GM12878 (cell line): ENCODE results near the gene AFMID. TPM values are rescaled to one million over a fixed set of nuclear protein-coding genes. Genes with fewer than 3 reads are reported as not detected.

Experiments
- ATAC-seq: fragments of 200-7000 bp; cut with Tn5 transposase; 3 replicates; pipeline ENCODE4 v1.9.1; 2020; ENCODE audit warnings: mild to moderate bottlenecking, moderate library complexity
- BruUV-seq: library from RNA; stranded (reverse); fragments of 400-500 nt; replicated peaks from 2 replicates; lab custom pipeline; 2021; lab: Mats Ljungman, UMichigan
- CTCF ChIA-PET: fragments of 300-600 bp; sonication (Branson Sonifier 250); formaldehyde crosslinking; extraction: SDS; loops from one replicate; lab custom pipeline; 2021; ENCODE audit warnings: inconsistent platforms; lab: Yijun Ruan, JAX
- POLR2A ChIA-PET: fragments of 350-600 bp; formaldehyde crosslinking; extraction: SDS; loops from one replicate; lab custom pipeline; 2021; ENCODE audit warnings: inconsistent platforms; lab: Charles Lee
- RAD21 ChIA-PET: fragments of 300-600 bp; sonication (Branson Sonifier 250); formaldehyde crosslinking; loops from one replicate; lab custom pipeline; 2023; ENCODE audit warnings: antibody characterized with exemption; ENCODE audit not compliant: unreplicated experiment; lab: Charles Lee
- SMC1A ChIA-PET: fragments of 300-600 bp; sonication (Branson Sonifier 250); formaldehyde crosslinking; loops from one replicate; lab custom pipeline; 2023; ENCODE audit not compliant: unreplicated experiment, uncharacterized antibody; lab: Charles Lee
- DNase-seq: peaks from one replicate; pipeline ENCODE4 v3.0.0-alpha.2; 2011; ENCODE audit warnings: low read depth, low spot score
- FAIRE-seq: peaks from 3 replicates; lab custom pipeline; 2011; peaks lifted over from hg19 to GRCh38; lab: Jason Lieb, UNC
- H2AFZ ChIP-seq: 2 replicates; pipeline ENCODE4 v1.6.0; 2011; ENCODE audit warnings: low read depth, low read length, control low read depth; ENCODE audit not compliant: control insufficient read depth
- H3K27ac ChIP-seq: 2 replicates; pipeline ENCODE4 v1.5.1; 2011; ENCODE audit warnings: control low read depth; ENCODE audit not compliant: control insufficient read depth, insufficient read depth
- H3K27me3 ChIP-seq, 2 experiments: replicated peaks in 1 of 2; 2 replicates each; pipeline versions ENCODE4 v1.6.0 to v1.6.1; 2011; ENCODE audit warnings: low read length in 1 of 2; ENCODE audit not compliant: control insufficient read depth in 2 of 2, insufficient read depth in 2 of 2
- H3K36me3 ChIP-seq, 2 experiments: 2 replicates each; pipeline ENCODE4 v1.5.1; 2011; ENCODE audit warnings: low read length in 1 of 2; ENCODE audit not compliant: control insufficient read depth in 2 of 2, insufficient read depth in 2 of 2
- H3K4me1 ChIP-seq: 2 replicates; pipeline ENCODE4 v1.6.1; 2011; ENCODE audit warnings: mild to moderate bottlenecking, low read length, moderate library complexity, mixed read lengths; ENCODE audit not compliant: control insufficient read depth, insufficient read depth
- H3K4me2 ChIP-seq: 2 replicates; pipeline ENCODE4 v1.6.0; 2011; ENCODE audit warnings: control low read depth; ENCODE audit not compliant: control insufficient read depth, insufficient read depth
- H3K4me3 ChIP-seq: fragments of 200-600 bp; sonication (generic); 2 replicates; pipeline ENCODE4 v1.5.1; 2016
- H3K79me2 ChIP-seq: 2 replicates; pipeline ENCODE4 v1.6.0; 2011; ENCODE audit warnings: low read length; ENCODE audit not compliant: control insufficient read depth, insufficient read depth
- H3K9ac ChIP-seq: 2 replicates; pipeline ENCODE4 v1.8.0; 2011; ENCODE audit warnings: low read length, control low read depth, mixed read lengths; ENCODE audit not compliant: control insufficient read depth, insufficient read depth
- H3K9me3 ChIP-seq: replicated peaks from 3 replicates; pipeline ENCODE4 v1.5.1; 2011; ENCODE audit warnings: mild to moderate bottlenecking, low read length; ENCODE audit not compliant: control insufficient read depth, insufficient read depth
- H4K20me1 ChIP-seq: 2 replicates; pipeline ENCODE4 v1.6.0; 2011; ENCODE audit not compliant: control insufficient read depth, insufficient read depth
- IKZF2 ChIP-seq, 2 experiments: fragments of 450-650 bp; IDR thresholded peaks; 2 replicates each; pipeline ENCODE4 v1.6.1; 2017; ENCODE audit warnings: mild to moderate bottlenecking in 2 of 2, moderate library complexity in 2 of 2
- MYB ChIP-seq: fragments of 150-350 bp; IDR thresholded peaks from 2 replicates; pipeline ENCODE4 v1.6.1; 2014; ENCODE audit warnings: mild to moderate bottlenecking, low read depth, low read length, borderline replicate concordance
- NFYB ChIP-seq: IDR thresholded peaks from 2 replicates; pipeline ENCODE4 v1.6.1; 2011; ENCODE audit warnings: low read depth, mild to moderate bottlenecking, low read length, improper control_type of control experiment, moderate library complexity; ENCODE audit not compliant: insufficient read depth
- WGBS: methylation state at CpG from one replicate; pipeline ENCODE4 v1.1.6; 2016; ENCODE audit warnings: low lambda C conversion rate; ENCODE audit not compliant: insufficient replicate concordance, insufficient coverage; ENCODE audit errors: missing lambda C conversion rate; 5-methylcytosine and 5-hydroxymethylcytosine counted together
- in situ Hi-C: fragments of 300-500 bp; cut with MboI; formaldehyde crosslinking; loops from 9 replicates; pipeline ENCODE4 v1.14.3; 2018; ENCODE audit warnings: mixed read lengths
- intact Hi-C: fragments of 100-400 bp; cut with micrococcal nuclease; formaldehyde crosslinking; loops from one replicate; pipeline ENCODE4 v1.14.2; 2022; ENCODE audit not compliant: unreplicated experiment
- polyA plus RNA-seq, 11 experiments: library from polyadenylated mRNA; depleted of rRNA in 4 of 11; unstranded in 6 of 11; stranded (reverse) in 5 of 11; fragments of >200 nt; fragmentation: Nextera tagmentation in 4 of 11; fragmentation: Illumina TruSeq in 1 of 11; extraction: Ambion mirVana in 4 of 11; extraction: Trizol in 1 of 11; gene quantifications; 1 replicate in 1 of 11; 2 replicates in 10 of 11; pipeline versions ENCODE4 v1.2.1 to v1.2.3, GENCODE V29; 2011 to 2016; ENCODE audit warnings: inconsistent platforms in 2 of 11, missing spikeins in 2 of 11, low read depth in 1 of 11
- total RNA-seq, 4 experiments: library from RNA; depleted of rRNA in 3 of 4; stranded (reverse); fragments of >200 nt in 3 of 4; fragmentation: Illumina TruSeq in 1 of 4; extraction: Trizol in 1 of 4; gene quantifications; 2 replicates each; pipeline versions ENCODE4 v1.2.1 to v1.2.3, GENCODE V29; 2013 to 2021
- TF ChIP-seq, protein P1 (sequence below): fragments of 450-650 bp; IDR thresholded peaks from 2 replicates; pipeline ENCODE4 v1.6.1; 2017; ENCODE audit warnings: antibody characterized with exemption, mild to moderate bottlenecking, moderate library complexity
- TF ChIP-seq, protein P2 (sequence below): IDR thresholded peaks from 2 replicates; pipeline ENCODE4 v1.6.1; 2012; ENCODE audit warnings: low read length, inconsistent platforms
- TF ChIP-seq, protein P3 (sequence below): fragments of 450-650 bp; IDR thresholded peaks from 2 replicates; pipeline ENCODE4 v1.6.1; 2016; ENCODE audit warnings: mild to moderate bottlenecking
- TF ChIP-seq, protein P4 (sequence below): fragments of 450-650 bp; IDR thresholded peaks from 2 replicates; pipeline ENCODE4 v1.6.1; 2017; ENCODE audit warnings: mild to moderate bottlenecking, moderate library complexity
- TF ChIP-seq, protein P5 (sequence below): fragments of 450-650 bp; formaldehyde crosslinking; IDR thresholded peaks from 2 replicates; pipeline ENCODE4 v1.4.0; 2022; ENCODE audit warnings: mild to moderate bottlenecking, moderate library complexity

The AFMID gene
- total and polyA plus RNA-seq, 10 of the 15 experiments (the other 5 are each of a cell fraction or from before 2014, with no cell fraction given): 36.1 to 98.8 (median 51.6) TPM

DNA sequence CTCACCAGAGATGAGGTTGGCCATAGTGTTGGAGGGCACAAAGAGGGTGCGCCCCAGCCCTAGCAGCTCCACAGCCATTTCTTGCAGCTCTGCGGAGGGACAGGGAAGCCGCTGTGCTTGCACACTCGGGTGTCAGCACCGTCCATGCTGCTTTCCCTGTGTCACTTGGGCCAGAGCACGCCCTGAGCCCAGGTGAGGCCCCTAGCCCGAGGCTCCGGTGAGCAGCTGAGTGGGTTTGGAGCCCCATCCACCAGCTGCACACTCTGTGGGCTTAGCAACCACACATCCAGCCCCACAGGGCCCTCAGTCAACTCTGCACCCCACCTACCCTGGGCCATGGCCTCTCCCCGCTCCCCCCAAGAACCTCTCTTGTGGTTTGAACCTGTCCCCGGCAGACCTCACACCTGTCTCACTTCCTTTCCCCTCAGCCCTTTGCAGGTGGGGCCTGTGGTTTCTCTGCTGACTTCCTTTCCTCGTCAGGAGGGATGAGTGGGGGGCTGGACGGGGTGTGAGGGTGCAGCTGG is 65.0 kb downstream of the AFMID start:
- Histone ChIP-seq H2AFZ (no peak overlapping the region), H3K4me2 (peak overlapping the region; percentile 65), H3K36me3 (no peaks in the 10 kb centered on the region), H3K27ac (no peak overlapping the region), H3K79me2 (no peaks in the 10 kb centered on the region), H3K9ac (no peak overlapping the region), H3K4me1 (peaks cover 32% of the 10 kb centered on the region), H4K20me1 (no peaks in the 10 kb centered on the region), H3K4me3 (no peak overlapping the region), H3K9me3 (no peaks in the 10 kb centered on the region), H3K27me3 (no peaks in the 10 kb centered on the region; a peak in 1 of 4 replicates)
- ATAC-seq (peak; percentile 39), DNase-seq (no peak), FAIRE-seq (peak; percentile 92)
- in situ Hi-C loops (no loop called here), intact Hi-C loops (loop anchor here (5.0 kb wide), 1 partner anchor 65 kb away; the partner anchor contains the start of genes AFMID and TK1)
- ChIA-PET CTCF (interaction anchor here (0.6 to 5.9 kb wide), 26 partner anchors 10 to 238 kb away, joined by 3 to 82 read pairs (median 4); partner anchors contain the start of genes BIRC5 and TK1), SMC1A (interaction anchor here (0.6 to 4.1 kb wide), 14 partner anchors 14 to 233 kb away, joined by 3 to 47 read pairs (median 4); partner anchors contain the start of gene BIRC5), POLR2A (interaction anchor here (0.6 to 2.1 kb wide), 2 partner anchors 103 to 233 kb away, joined by 3 to 5 read pairs; no protein-coding TSS in a partner anchor), RAD21 (interaction anchor here (0.6 to 4.4 kb wide), 15 partner anchors 10 to 235 kb away, joined by 3 to 76 read pairs (median 6); no protein-coding TSS in a partner anchor)
- 37% methylated on average over 12 of the region's 12 CpGs for WGBS
- BruUV-seq: no TSS peak
- TF ChIP-seq IKZF2 (IDR thresholded peaks at IDR 0.05): peak in 1 of 2 experiments; percentile 47; a peak in 3 of 4 replicates
- TF ChIP-seq, protein P1, sequence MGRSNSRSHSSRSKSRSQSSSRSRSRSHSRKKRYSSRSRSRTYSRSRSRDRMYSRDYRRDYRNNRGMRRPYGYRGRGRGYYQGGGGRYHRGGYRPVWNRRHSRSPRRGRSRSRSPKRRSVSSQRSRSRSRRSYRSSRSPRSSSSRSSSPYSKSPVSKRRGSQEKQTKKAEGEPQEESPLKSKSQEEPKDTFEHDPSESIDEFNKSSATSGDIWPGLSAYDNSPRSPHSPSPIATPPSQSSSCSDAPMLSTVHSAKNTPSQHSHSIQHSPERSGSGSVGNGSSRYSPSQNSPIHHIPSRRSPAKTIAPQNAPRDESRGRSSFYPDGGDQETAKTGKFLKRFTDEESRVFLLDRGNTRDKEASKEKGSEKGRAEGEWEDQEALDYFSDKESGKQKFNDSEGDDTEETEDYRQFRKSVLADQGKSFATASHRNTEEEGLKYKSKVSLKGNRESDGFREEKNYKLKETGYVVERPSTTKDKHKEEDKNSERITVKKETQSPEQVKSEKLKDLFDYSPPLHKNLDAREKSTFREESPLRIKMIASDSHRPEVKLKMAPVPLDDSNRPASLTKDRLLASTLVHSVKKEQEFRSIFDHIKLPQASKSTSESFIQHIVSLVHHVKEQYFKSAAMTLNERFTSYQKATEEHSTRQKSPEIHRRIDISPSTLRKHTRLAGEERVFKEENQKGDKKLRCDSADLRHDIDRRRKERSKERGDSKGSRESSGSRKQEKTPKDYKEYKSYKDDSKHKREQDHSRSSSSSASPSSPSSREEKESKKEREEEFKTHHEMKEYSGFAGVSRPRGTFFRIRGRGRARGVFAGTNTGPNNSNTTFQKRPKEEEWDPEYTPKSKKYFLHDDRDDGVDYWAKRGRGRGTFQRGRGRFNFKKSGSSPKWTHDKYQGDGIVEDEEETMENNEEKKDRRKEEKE: no peak
- TF ChIP-seq, protein P2, sequence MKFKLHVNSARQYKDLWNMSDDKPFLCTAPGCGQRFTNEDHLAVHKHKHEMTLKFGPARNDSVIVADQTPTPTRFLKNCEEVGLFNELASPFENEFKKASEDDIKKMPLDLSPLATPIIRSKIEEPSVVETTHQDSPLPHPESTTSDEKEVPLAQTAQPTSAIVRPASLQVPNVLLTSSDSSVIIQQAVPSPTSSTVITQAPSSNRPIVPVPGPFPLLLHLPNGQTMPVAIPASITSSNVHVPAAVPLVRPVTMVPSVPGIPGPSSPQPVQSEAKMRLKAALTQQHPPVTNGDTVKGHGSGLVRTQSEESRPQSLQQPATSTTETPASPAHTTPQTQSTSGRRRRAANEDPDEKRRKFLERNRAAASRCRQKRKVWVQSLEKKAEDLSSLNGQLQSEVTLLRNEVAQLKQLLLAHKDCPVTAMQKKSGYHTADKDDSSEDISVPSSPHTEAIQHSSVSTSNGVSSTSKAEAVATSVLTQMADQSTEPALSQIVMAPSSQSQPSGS: no peak
- TF ChIP-seq, protein P3, sequence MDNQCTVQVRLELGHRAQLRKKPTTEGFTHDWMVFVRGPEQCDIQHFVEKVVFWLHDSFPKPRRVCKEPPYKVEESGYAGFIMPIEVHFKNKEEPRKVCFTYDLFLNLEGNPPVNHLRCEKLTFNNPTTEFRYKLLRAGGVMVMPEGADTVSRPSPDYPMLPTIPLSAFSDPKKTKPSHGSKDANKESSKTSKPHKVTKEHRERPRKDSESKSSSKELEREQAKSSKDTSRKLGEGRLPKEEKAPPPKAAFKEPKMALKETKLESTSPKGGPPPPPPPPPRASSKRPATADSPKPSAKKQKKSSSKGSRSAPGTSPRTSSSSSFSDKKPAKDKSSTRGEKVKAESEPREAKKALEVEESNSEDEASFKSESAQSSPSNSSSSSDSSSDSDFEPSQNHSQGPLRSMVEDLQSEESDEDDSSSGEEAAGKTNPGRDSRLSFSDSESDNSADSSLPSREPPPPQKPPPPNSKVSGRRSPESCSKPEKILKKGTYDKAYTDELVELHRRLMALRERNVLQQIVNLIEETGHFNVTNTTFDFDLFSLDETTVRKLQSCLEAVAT: no peak
- TF ChIP-seq, protein P4, sequence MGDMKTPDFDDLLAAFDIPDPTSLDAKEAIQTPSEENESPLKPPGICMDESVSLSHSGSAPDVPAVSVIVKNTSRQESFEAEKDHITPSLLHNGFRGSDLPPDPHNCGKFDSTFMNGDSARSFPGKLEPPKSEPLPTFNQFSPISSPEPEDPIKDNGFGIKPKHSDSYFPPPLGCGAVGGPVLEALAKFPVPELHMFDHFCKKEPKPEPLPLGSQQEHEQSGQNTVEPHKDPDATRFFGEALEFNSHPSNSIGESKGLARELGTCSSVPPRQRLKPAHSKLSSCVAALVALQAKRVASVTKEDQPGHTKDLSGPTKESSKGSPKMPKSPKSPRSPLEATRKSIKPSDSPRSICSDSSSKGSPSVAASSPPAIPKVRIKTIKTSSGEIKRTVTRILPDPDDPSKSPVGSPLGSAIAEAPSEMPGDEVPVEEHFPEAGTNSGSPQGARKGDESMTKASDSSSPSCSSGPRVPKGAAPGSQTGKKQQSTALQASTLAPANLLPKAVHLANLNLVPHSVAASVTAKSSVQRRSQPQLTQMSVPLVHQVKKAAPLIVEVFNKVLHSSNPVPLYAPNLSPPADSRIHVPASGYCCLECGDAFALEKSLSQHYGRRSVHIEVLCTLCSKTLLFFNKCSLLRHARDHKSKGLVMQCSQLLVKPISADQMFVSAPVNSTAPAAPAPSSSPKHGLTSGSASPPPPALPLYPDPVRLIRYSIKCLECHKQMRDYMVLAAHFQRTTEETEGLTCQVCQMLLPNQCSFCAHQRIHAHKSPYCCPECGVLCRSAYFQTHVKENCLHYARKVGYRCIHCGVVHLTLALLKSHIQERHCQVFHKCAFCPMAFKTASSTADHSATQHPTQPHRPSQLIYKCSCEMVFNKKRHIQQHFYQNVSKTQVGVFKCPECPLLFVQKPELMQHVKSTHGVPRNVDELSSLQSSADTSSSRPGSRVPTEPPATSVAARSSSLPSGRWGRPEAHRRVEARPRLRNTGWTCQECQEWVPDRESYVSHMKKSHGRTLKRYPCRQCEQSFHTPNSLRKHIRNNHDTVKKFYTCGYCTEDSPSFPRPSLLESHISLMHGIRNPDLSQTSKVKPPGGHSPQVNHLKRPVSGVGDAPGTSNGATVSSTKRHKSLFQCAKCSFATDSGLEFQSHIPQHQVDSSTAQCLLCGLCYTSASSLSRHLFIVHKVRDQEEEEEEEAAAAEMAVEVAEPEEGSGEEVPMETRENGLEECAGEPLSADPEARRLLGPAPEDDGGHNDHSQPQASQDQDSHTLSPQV: no peak
- TF ChIP-seq, protein P5, sequence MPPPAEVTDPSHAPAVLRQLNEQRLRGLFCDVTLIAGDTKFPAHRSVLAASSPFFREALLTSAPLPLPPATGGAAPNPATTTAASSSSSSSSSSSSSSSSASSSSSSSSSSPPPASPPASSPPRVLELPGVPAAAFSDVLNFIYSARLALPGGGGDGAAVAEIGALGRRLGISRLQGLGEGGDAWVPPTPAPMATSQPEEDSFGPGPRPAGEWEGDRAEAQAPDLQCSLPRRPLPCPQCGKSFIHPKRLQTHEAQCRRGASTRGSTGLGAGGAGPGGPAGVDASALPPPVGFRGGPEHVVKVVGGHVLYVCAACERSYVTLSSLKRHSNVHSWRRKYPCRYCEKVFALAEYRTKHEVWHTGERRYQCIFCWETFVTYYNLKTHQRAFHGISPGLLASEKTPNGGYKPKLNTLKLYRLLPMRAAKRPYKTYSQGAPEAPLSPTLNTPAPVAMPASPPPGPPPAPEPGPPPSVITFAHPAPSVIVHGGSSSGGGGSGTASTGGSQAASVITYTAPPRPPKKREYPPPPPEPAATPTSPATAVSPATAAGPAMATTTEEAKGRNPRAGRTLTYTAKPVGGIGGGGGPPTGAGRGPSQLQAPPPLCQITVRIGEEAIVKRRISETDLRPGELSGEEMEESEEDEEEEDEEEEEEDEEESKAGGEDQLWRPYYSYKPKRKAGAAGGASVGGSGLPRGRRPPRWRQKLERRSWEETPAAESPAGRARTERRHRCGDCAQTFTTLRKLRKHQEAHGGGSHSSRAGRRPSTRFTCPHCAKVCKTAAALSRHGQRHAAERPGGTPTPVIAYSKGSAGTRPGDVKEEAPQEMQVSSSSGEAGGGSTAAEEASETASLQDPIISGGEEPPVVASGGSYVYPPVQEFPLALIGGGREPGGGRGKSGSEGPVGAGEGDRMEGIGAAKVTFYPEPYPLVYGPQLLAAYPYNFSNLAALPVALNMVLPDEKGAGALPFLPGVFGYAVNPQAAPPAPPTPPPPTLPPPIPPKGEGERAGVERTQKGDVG (CRISPR knock-in tag): no peak
- no peak for TF ChIP-seq MYB
- no peak for TF ChIP-seq NFYB
